ENCODE data around the gene UBE2QL1.

Gene UBE2QL1

GRCh38 chr5:6455571-6456200 lies 7.0 kb downstream of the UBE2QL1 start:
- DNase-seq = no peak

GRCh38 chr5:6456766-6457370 lies 8.2 kb downstream of the UBE2QL1 start:
- no peak for DNase-seq

- no peak for DNase-seq
Measured at GRCh38 chr5:6457592-6457991, 8.9 kb downstream of the UBE2QL1 start.

GRCh38 chr5:6458833-6459232 lies 10.2 kb downstream of the UBE2QL1 start:
- no peak for DNase-seq

- no peak for DNase-seq
Measured at GRCh38 chr5:6459896-6460295, 11.2 kb downstream of the UBE2QL1 start.

- DNase-seq = no peak
Measured at GRCh38 chr5:6461006-6461405, 12.3 kb downstream of the UBE2QL1 start.

GRCh38 chr5:6461793-6462650 lies 13.4 kb downstream of the UBE2QL1 start:
- no peak for DNase-seq

GRCh38 chr5:6462671-6463070 lies 14.0 kb downstream of the UBE2QL1 start:
- no peak for DNase-seq

- no peak for DNase-seq
Measured at GRCh38 chr5:6464441-6464840, 15.8 kb downstream of the UBE2QL1 start.

GRCh38 chr5:6465831-6466790 lies 17.5 kb downstream of the UBE2QL1 start:
- DNase-seq = no peak

- DNase-seq = no peak
Measured at GRCh38 chr5:6466975-6467567, 18.4 kb downstream of the UBE2QL1 start.

GRCh38 chr5:6467591-6467990 lies 18.9 kb downstream of the UBE2QL1 start:
- DNase-seq = no peak

- no peak for DNase-seq
Measured at GRCh38 chr5:6468104-6468503, 19.4 kb downstream of the UBE2QL1 start.

- DNase-seq = no peak
Measured at GRCh38 chr5:6468870-6469269, 20.2 kb downstream of the UBE2QL1 start.

- DNase-seq = no peak
Measured at GRCh38 chr5:6469836-6470235, 21.2 kb downstream of the UBE2QL1 start.

GRCh38 chr5:6470672-6471071 lies 22.0 kb downstream of the UBE2QL1 start:
- no peak for DNase-seq

- no peak for DNase-seq
Measured at GRCh38 chr5:6471252-6471651, 22.6 kb downstream of the UBE2QL1 start.

- DNase-seq = no peak
Measured at GRCh38 chr5:6472792-6473191, 24.1 kb downstream of the UBE2QL1 start.

GRCh38 chr5:6473284-6473683 lies 24.6 kb downstream of the UBE2QL1 start:
- DNase-seq = no peak

- no peak for DNase-seq
Measured at GRCh38 chr5:6475626-6476312, 27.1 kb downstream of the UBE2QL1 start.

- no peak for DNase-seq
Measured at GRCh38 chr5:6476313-6476661, 27.6 kb downstream of the UBE2QL1 start.

- DNase-seq = no peak
Measured at GRCh38 chr5:6478793-6479192, 30.1 kb downstream of the UBE2QL1 start.

Data from AML-193 (cell line).